GM18502 (cell line): ENCODE results near the gene LARGE1.

Source experiments
- ATAC-seq: cut with Tn5 transposase; IDR thresholded peaks from one replicate; pipeline ENCODE4 v1.9.1; 2021; ENCODE audit warnings: mild to moderate bottlenecking; ENCODE audit not compliant: unreplicated experiment, poor library complexity

The LARGE1 gene

DNA sequence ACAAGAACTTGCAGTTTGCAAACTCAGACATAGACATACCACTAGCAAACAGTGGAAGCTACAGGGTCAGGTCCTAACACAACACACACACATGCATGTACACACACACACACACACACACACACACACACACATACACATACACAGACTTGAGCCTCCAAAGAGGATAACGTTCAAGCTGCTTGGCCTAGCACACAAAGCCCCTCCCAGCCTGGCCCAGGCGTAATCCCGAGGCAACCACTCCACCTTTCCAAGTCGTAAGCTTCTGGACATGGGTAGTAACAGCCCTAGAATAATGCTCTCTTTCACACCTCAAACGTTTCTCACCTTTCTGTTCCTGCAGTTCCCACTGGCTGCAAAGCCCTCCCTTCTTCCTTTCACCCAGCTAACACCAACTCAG, 88.6 kb downstream of the LARGE1 start:
- ATAC-seq = no peak

DNA sequence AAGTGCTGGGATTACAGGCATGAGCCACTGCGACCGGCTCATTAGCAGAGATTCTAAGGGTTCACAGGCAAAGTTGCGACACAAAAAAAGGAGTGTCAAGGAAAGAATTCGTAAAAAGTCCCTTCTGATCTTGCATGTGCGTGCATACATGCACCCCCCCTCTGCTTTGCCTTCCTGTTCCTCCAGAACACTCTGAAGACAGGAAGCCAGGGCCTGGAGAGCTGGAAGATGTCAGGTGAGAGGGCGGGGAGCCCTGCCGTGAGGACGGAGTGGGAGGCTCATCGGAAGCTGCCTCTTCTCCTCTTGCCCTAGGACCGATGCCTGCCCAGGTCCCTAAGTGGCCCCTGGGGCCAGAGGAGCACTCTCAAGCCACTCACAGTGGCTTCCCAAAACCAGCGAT, 89.1 kb downstream of the LARGE1 start:
- no peak for ATAC-seq

GRCh38 chr22:33829546-33830280, 90.6 kb downstream of the LARGE1 start:
- ATAC-seq = no peak

DNA sequence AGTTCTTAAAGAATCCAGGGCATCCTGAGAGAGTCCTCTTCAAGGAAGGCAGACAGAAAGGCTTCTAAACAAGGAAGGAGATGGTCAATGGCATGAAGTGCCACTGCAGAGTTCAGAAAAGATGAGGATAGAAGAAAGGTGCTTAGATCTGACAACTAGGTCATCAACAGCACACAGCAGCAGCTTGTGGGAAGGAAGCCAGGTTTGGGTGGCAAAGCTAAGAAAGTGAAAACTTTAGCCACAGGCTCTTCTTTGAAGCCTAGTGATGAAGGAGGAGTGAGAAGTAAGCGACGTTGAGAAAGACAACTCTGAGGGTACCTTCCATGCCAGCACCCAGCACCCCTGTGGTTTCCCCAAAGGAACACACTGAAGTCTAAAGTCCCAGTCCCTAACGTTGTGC, 92.0 kb downstream of the LARGE1 start:
- ATAC-seq = no peak

DNA sequence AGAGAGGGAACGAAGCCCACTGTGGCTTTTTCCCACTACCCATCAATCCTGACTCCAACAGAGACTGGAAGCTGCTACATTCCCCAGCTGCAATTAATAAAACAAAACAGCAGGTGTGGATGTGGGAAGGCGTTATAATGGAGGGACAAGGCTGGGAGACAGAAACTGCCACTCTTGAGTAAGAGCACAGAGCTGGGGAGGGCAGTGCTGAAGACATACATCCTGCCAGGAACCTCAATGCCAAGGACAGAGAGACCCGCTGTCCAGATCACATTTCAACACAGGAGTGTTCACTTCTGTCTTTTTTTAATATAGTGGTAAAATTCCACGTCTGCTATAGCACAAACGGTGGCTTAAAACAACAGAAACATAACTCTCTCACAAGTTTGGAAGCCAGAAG, 94.5 kb downstream of the LARGE1 start:
- ATAC-seq = no peak

DNA sequence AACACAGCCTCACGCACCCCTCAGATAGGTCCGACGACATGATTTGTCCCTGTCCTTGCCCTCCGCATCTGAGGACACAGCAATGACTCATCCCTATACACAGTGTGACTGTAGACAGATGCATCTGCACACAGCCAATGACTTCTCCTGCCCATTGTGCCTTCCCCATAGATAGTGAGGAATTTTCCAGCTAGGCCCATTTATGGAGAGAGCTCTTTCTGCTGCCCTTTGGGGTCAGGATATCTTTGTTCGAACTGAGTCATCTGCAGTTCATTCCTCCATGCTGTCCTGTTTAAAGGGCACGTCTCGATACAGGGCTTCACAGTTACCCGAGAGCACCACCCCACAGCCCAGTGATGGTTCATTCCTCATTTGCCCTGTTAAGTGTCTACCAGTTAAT, 96.7 kb downstream of the LARGE1 start:
- no peak for ATAC-seq

- no peak for ATAC-seq
These were observed 99.0 kb downstream of the LARGE1 start for GRCh38 chr22:33821290-33821689.

GRCh38 chr22:33819743-33820142, 100.5 kb downstream of the LARGE1 start:
- ATAC-seq = no peak

- ATAC-seq = no peak
These were observed 102.7 kb downstream of the LARGE1 start for GRCh38 chr22:33817512-33818127.

GRCh38 chr22:33812360-33812977, 107.8 kb downstream of the LARGE1 start:
- ATAC-seq = no peak

DNA sequence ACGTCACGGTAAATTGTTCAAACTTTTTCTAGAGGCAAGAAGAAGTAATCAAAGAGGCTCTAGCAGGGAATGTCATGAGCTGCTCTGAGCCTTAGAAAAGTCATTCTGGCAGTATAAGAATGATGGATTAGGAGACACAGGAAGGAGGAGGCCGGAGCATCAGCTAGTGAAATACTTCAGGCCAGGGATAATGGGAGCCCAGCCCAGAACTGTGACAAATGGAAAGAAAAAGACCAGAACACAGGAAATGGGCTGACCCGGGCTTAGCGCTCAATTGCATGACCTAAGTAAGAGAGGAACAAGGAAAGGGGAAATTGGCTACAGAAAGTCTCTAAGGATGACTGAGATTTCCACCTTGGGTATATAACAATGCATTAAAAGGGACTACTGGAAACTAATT, 108.6 kb downstream of the LARGE1 start:
- no peak for ATAC-seq

GRCh38 chr22:33811208-33811607, 109.1 kb downstream of the LARGE1 start:
- no peak for ATAC-seq

DNA sequence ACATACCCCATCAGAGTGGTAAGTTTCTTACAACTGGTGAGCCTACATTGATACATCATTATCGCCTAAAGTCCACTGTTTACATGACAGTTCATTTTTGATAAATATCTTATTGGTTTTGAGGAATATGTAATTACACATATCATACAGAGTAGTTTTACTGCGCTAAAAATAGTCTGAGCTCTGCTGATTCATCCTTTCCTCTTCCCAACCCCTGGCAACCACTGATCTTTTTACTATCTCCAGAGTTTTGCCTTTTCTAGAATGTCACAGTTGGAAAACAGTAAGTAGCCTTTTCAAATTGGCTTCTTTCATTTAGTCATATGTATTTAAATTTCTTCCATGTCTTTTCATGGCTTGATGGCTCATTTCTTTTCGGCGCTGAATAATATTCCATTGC, 112.8 kb downstream of the LARGE1 start:
- no peak for ATAC-seq

GRCh38 chr22:33806191-33806590, 114.1 kb downstream of the LARGE1 start:
- no peak for ATAC-seq

DNA sequence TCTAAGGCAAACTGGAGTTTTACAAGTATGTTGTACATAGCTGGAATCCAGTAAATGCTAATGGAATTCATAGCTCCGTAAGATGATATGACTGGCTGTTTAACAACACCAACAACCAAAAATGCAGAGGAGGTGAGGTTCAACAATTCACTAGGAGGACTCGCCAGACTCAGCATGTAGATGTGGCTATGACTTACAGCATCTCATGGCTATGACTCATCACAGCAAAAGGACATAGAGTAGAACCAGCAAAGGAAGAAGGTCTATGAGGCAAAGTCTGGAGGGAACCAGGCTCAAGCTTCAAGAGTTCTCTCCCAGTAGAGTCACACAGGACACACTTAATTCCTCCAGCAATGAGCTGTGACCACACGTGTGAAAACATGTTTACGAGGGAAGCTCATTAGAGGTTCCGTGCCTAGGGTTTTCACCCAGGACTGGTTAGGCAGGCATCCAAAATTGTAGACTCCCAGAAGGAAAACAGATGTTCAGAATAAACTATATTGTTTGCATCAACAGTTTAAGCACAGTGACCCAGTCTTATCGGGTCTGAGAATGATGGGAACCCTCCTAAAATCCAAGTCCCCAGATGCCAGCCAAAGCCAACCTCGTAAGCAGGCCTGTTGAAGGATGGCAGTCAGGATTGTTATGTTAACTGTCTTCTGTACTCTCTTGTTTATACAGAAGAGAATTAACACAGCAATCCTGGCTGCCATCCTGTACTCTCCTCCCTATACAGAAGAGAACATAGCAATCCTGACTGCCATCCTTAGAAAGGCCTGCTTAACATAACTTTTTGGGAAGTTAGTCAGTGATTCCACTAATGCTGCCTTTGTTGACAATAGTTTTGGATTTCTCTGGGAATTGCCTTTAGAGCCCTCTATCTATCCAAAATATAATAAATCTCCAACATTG, 116.6 kb downstream of the LARGE1 start:
- ATAC-seq = no peak

DNA sequence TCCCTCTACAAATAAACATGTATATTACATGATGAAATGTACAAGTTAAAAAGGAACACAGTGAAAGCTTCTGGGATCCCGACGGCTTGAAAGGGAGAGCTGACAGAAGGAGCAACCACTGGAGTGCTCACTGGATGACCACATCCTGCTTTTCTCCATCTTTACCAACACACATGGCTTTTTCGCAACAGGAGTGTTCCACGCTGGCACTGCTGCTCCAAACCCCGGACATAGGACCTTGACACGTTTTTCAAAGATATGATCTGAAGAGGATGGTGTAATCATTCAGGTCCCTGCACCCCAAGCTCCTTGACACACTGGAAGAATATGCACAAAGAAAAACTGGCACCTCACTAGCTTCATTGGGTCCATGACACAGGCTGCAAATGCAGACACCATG, 121.9 kb downstream of the LARGE1 start:
- no peak for ATAC-seq

GRCh38 chr22:33796494-33796893, 123.8 kb downstream of the LARGE1 start:
- no peak for ATAC-seq

GRCh38 chr22:33793475-33793874, 126.8 kb downstream of the LARGE1 start:
- ATAC-seq = no peak

DNA sequence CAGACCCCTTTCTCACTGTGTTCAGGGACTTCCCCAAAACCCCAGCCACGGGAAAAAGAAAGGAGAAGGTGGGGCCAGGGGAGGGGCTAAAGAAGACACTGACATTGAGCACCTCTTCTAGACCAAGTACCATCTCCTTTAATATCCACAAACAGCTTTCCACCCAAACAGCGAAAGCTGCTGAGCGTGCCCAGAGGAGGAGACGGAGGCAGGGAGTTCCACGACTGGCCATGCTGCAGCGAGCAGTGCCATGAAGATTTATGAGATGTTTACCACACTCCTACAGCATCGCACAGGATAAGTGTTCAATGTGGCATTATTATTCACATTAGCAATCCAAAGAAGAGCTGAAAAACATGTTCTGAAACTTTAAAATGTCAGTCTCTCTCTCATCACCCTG, 127.4 kb downstream of the LARGE1 start:
- no peak for ATAC-seq

DNA sequence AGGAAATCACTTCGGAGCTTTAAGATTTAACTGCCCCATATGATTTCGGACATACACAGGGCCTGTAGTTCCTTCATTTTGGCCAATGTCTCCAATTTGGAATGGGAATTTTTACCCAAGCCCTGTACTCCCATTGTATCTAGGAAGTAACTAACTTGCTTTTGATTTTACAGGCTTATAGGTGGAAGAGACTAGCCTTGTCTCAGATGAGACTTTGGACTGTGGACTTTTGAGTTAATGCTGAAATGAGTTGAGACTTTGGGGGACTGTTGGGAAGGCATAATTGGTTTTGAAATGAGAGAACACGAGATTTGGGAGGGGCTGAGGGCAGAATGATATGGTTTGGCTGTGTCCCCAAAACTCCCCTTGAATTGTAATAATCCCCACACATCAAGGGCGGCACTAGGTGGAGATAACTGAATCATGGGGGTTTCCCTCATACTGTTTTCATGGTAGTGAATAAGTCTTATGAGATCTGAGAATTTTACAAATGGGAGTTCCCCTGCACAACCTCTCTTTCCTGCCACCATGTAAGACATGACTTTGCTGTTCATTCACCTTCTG, 130.5 kb downstream of the LARGE1 start:
- ATAC-seq = no peak
